Coronary artery (tissue), 2 donors: ENCODE measurements around the gene SNW1.
A peak's percentile ranks its signal among the peaks of the same experiment; 100 is the strongest.
"Not testable (repeated sequence)": the region's sequence is repeated elsewhere in the genome, so short reads cannot be mapped to it uniquely, and the experiment has no call there.

Source experiments
- DNase-seq: peaks from one replicate; pipeline ENCODE4 v3.0.0-alpha.2; 2017; ENCODE audit warnings: low spot score
- H3K27ac ChIP-seq, 2 donors: fragments of 200-600 bp; sonication (generic); one replicate each; pipeline ENCODE4 v1.5.1; 2016 to 2019
- H3K4me3 ChIP-seq: fragments of 200-600 bp; sonication (generic); 2 replicates; pipeline ENCODE4 v1.5.1; 2016; ENCODE audit warnings: mild to moderate bottlenecking, moderate library complexity
- CTCF ChIP-seq: fragments of 200-600 bp; sonication (generic); IDR thresholded peaks from one replicate; pipeline ENCODE4 v1.5.1; 2019; ENCODE audit warnings: antibody characterized with exemption

SNW1 gene

DNA sequence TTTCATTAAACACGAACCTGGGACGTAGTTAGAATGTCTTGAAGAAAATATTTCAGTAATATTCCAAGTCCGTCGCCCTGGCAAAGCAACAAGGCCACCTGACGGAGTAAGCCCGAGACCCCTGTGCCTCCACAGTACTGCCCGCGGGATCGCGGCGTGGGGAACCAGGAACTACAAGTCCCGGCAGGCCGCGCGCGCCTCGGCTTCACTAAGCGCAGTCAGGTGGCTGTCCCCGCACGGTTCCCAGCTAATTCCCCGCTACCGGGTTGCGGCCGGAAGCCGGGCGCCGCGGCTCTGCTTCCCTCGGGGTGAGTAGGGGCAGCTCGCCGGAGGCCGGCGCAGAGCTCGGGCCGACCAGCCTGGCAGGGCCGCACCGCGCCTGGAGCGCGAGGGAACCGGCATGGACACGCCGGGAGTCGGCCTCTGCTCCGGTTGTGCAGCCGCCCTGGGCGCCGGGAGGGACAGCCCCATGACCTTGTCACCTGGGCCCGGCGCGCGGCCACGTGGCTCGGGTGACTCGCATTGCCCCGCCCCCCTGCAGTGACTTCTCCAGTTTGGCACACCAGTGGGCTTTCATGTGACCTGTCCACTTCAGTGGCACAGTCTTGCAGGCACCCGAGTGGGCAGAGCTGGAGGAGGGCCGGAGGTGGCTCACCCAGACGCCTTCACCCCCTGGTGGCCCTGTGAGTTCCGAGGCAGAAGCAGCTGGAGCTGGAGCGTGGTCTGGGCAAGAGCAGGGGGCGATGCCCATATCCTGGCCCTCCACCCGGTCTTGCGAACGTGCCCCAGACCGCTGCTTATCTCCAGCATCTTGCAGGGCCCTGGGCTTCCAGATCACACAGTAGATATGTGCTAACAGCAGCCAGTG is 39.1 kb upstream of the SNW1 start, which contains the start of gene ADCK1:
Gene ADCK1, plus strand, starts transcription at position 247 of the 868 bp plus-strand sequence. CDS start 18,870 bp downstream, outside the sequence.
- H3K4me3 ChIP-seq = peak within 1 kb of the TSS; percentile 98
- TF ChIP-seq CTCF = no peak
- DNase-seq = peak; percentile 94
- H3K27ac ChIP-seq = peak within 1 kb of the TSS; percentile 67 to 96

DNA sequence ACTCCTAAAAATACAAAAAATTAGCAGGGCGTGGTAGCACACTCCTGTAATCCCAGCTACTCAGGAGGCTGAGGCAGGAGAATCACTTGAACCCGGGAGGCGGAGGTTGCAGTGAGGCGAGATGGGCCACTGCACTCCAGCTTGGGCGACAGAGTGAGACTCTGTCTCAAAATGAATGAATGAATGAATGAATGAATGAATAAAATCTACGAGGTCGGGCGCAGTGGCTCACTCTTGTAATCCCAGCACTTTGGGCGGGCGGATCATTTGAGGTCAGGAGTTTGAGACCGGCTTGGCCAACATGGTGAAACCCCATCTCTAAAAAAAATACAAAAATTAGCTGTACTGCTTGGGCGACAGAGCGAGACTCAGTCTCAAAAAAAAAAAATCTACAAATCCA is 38.5 kb upstream of the SNW1 start:
- DNase-seq = not testable (repeated sequence)
- peak overlapping the region; percentile 67 to 96 for H3K27ac ChIP-seq
- peak overlapping the region; percentile 98 for H3K4me3 ChIP-seq

- Histone ChIP-seq H3K4me3 (no peak overlapping the region), H3K27ac (no peak overlapping the region)
- no peak for DNase-seq
- no peak for TF ChIP-seq CTCF
Observed at GRCh38 chr14:77794357-77794756, 33.4 kb upstream of the SNW1 start.

- H3K4me3 ChIP-seq, DNase-seq, H3K27ac ChIP-seq: not testable (repeated sequence)
Observed at GRCh38 chr14:77793255-77793654, 32.3 kb upstream of the SNW1 start.

DNA sequence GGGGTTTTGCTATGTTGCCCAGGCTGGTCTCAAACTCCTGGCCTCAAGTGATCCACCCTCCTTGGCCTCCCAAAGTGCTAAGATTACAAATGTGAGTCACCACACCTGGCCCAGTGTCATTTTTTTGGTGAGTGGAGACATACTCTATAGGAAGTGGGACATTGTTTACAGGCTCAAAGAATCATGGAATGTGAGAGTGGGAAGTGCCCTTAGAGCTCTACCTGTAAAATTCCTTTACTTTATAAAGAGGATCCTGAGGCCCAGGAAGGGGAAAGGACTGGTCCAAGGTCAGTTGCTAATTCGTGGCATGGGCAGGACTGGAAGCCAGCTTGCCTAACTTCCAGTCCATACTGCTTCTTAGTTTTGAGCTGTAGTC is 30.3 kb upstream of the SNW1 start:
- no peak overlapping the region for H3K27ac ChIP-seq
- no peak overlapping the region for H3K4me3 ChIP-seq
- no peak for TF ChIP-seq CTCF
- no peak for DNase-seq

- TF ChIP-seq CTCF = no peak
- Histone ChIP-seq H3K4me3 (no peak overlapping the region), H3K27ac (no peak overlapping the region)
- no peak for DNase-seq
Observed at GRCh38 chr14:77790566-77791224, 29.7 kb upstream of the SNW1 start.

DNA sequence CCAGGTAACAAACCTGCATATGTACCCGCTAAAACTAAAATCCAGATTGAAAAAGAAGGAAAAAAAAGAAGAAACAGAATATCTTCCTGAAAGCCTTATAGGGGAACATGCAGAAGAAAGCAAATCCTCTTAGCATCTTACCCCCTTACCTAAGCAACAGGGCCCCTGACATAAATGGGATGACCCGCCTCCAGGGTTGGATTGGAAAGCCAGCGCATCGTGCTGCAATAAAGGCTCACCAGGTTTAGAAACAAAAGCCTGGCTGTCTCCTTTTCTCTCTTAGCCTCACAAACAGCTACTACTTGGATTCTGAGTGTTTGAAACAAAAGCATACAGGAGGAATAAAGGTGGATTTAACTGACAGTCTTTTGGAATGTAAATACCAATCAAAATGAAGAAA is 25.2 kb upstream of the SNW1 start:
- no peak for DNase-seq
- no peak overlapping the region for H3K4me3 ChIP-seq
- H3K27ac ChIP-seq = no peak overlapping the region
- TF ChIP-seq CTCF = no peak

DNA sequence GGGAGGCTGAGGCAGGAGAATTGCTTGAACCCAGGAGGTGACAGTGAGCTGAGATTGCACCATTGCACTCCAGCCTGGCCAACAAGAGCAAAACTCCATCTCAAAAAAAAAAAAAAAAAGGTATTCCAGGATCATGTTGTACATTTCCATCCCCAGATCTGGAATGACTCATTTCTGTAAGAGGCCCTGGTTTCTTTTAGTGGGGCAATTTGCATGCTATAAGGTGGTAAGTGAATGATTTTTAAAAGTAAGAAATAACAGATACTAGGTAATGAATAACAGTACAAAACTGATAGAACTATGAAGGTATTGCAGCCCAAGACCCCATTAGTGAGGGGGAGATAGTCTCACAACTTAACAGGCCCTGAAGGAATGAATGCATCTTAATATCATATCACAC is 21.2 kb upstream of the SNW1 start:
- DNase-seq = no peak
- H3K4me3 ChIP-seq = no peak overlapping the region
- H3K27ac ChIP-seq = no peak overlapping the region
- no peak for TF ChIP-seq CTCF

GRCh38 chr14:77773966-77774365 is 13.0 kb upstream of the SNW1 start:
- not testable (repeated sequence) for H3K4me3 ChIP-seq, DNase-seq, H3K27ac ChIP-seq

DNA sequence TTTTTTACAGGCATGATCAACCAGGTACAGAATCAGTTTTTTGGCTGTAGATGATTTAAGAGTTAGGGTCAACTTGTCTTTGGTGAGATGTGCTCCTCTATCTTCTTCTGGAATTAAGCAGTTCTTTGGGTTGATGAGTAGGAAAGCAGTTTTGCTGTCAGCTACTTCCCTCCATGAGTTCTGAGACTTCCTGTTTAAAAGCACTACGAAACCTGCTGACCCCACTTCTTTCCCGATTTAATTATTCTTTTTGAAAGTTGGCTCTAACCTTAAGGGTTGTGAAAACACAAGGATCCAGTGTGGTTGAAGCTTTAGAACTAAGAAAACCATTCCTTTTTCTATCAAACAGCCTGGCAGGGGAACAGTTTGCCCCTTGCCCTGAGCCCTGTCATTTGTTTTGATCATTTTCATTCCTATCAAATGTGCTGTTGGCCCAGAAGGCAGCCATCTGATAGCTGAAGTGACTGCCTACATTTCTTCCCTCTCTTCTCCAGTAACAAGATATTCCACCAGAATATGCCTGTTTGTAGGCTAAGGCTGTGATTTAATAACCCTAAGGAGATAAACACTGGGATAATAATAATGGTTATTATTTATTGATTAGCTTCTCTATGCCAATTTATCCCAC is 7.6 kb upstream of the SNW1 start:
- not testable (repeated sequence) for DNase-seq, H3K4me3 ChIP-seq
- peak overlapping the region in 1 of 2 donors; percentile 50 for H3K27ac ChIP-seq
